HEK293 (cell line): ENCODE measurements around the gene C14orf93.

Source experiments
- CTCF ChIA-PET: fragments of 350-600 bp; formaldehyde crosslinking; extraction: SDS; loops from one replicate; lab custom pipeline; 2021; ENCODE audit warnings: antibody characterized with exemption; lab: Yijun Ruan, JAX
- POLR2A ChIA-PET: fragments of 300-600 bp; formaldehyde crosslinking; extraction: SDS; loops from one replicate; lab custom pipeline; 2020; ENCODE audit warnings: antibody characterized with exemption, inconsistent platforms; lab: Yijun Ruan, JAX
- H3K27ac ChIP-seq: fragments of 200-500 bp; sonication (Bioruptor generic); 2 replicates; pipeline ENCODE4 v1.5.1; 2014; ENCODE audit warnings: low read depth, low read length, control low read depth, inconsistent platforms; ENCODE audit errors: extremely low read depth
- H3K36me3 ChIP-seq, 2 experiments: fragments of 200-500 bp in 1 of 2; sonication (Bioruptor generic) in 1 of 2; 1 replicate in 1 of 2; 2 replicates in 1 of 2; pipeline ENCODE4 v1.5.1; 2014 to 2017; ENCODE audit warnings: inconsistent platforms in 2 of 2, low read length in 2 of 2; ENCODE audit not compliant: control insufficient read depth in 2 of 2, insufficient read depth in 1 of 2
- H3K4me1 ChIP-seq: fragments of 200-500 bp; sonication (Bioruptor generic); 2 replicates; pipeline ENCODE4 v1.5.1; 2014; ENCODE audit warnings: mild to moderate bottlenecking, low read length, inconsistent platforms; ENCODE audit not compliant: control insufficient read depth, insufficient read depth
- H3K4me3 ChIP-seq: 2 replicates; pipeline ENCODE4 v1.5.1; 2011; ENCODE audit warnings: low read depth, mild to moderate bottlenecking, control low read depth, low read length, moderate library complexity
- H3K9me3 ChIP-seq: fragments of 200-500 bp; sonication (Bioruptor generic); 2 replicates; pipeline ENCODE4 v1.5.1; 2014; ENCODE audit warnings: low read depth, low read length, inconsistent platforms; ENCODE audit not compliant: control insufficient read depth, insufficient read depth
- FEZF1 ChIP-seq: fragments of 450-650 bp; formaldehyde crosslinking; IDR thresholded peaks from 2 replicates; pipeline ENCODE4 v1.5.1; 2016; ENCODE audit warnings: missing biosample characterization, missing genetic modification characterization
- GLI4 ChIP-seq: fragments of 450-650 bp; formaldehyde crosslinking; IDR thresholded peaks from 2 replicates; pipeline ENCODE4 v1.5.1; 2016; ENCODE audit warnings: missing biosample characterization, missing genetic modification characterization
- GLIS2 ChIP-seq: fragments of 450-650 bp; formaldehyde crosslinking; IDR thresholded peaks from 2 replicates; pipeline ENCODE4 v1.5.1; 2016; ENCODE audit warnings: missing biosample characterization, missing genetic modification characterization
- KLF7 ChIP-seq: fragments of 450-650 bp; formaldehyde crosslinking; IDR thresholded peaks from 2 replicates; pipeline ENCODE4 v1.5.1; 2016; ENCODE audit warnings: missing biosample characterization, missing genetic modification characterization, borderline replicate concordance
- PRDM10 ChIP-seq: fragments of 450-650 bp; formaldehyde crosslinking; IDR thresholded peaks from 2 replicates; pipeline ENCODE4 v1.5.1; 2016; ENCODE audit warnings: missing biosample characterization, missing genetic modification characterization
- SP7 ChIP-seq: fragments of 450-650 bp; formaldehyde crosslinking; IDR thresholded peaks from 2 replicates; pipeline ENCODE4 v1.5.1; 2016; ENCODE audit warnings: missing biosample characterization, missing genetic modification characterization
- YY2 ChIP-seq: fragments of 450-650 bp; formaldehyde crosslinking; IDR thresholded peaks from 2 replicates; pipeline ENCODE4 v1.5.1; 2016; ENCODE audit warnings: missing biosample characterization, missing genetic modification characterization
- ZBTB20 ChIP-seq: fragments of 450-650 bp; formaldehyde crosslinking; IDR thresholded peaks from 2 replicates; pipeline ENCODE4 v1.5.1; 2016; ENCODE audit warnings: missing biosample characterization, missing genetic modification characterization
- ZFHX2 ChIP-seq: fragments of 450-650 bp; formaldehyde crosslinking; conservative IDR thresholded peaks from 2 replicates; pipeline ENCODE4 v1.5.1; 2016; ENCODE audit warnings: missing biosample characterization, missing genetic modification characterization
- ZFP3 ChIP-seq: fragments of 450-650 bp; formaldehyde crosslinking; IDR thresholded peaks from 2 replicates; pipeline ENCODE4 v1.5.1; 2016; ENCODE audit warnings: low read depth, missing biosample characterization, missing genetic modification characterization
- ZFP41 ChIP-seq: fragments of 450-650 bp; formaldehyde crosslinking; IDR thresholded peaks from 2 replicates; pipeline ENCODE4 v1.5.1; 2016; ENCODE audit warnings: missing biosample characterization, missing genetic modification characterization, borderline replicate concordance
- ZNF274 ChIP-seq, 2 experiments: fragments of 200-500 bp in 1 of 2; fragments of 450-650 bp in 1 of 2; sonication (Bioruptor generic) in 1 of 2; formaldehyde crosslinking in 1 of 2; IDR thresholded peaks; 2 replicates each; pipeline versions ENCODE4 v1.5.1 to v1.6.1; 2014 to 2016; ENCODE audit warnings: borderline replicate concordance in 1 of 2, inconsistent platforms in 1 of 2, low read length in 1 of 2, missing biosample characterization in 1 of 2, missing genetic modification characterization in 1 of 2
- ZNF335 ChIP-seq: fragments of 450-650 bp; formaldehyde crosslinking; conservative IDR thresholded peaks from 2 replicates; pipeline ENCODE4 v1.5.1; 2016; ENCODE audit warnings: missing biosample characterization, missing genetic modification characterization
- ZNF362 ChIP-seq: fragments of 450-650 bp; formaldehyde crosslinking; IDR thresholded peaks from 2 replicates; pipeline ENCODE4 v1.5.1; 2016; ENCODE audit warnings: missing biosample characterization, missing genetic modification characterization
- ZNF529 ChIP-seq: fragments of 450-650 bp; formaldehyde crosslinking; IDR thresholded peaks from 2 replicates; pipeline ENCODE4 v1.5.1; 2017; ENCODE audit warnings: missing genetic modification characterization, missing biosample characterization; ENCODE audit not compliant: insufficient replicate concordance
- ZNF530 ChIP-seq: fragments of 450-650 bp; formaldehyde crosslinking; IDR thresholded peaks from 2 replicates; pipeline ENCODE4 v1.5.1; 2016; ENCODE audit warnings: low read depth, missing biosample characterization, missing genetic modification characterization
- ZNF571 ChIP-seq: fragments of 450-650 bp; formaldehyde crosslinking; IDR thresholded peaks from 2 replicates; pipeline ENCODE4 v1.5.0; 2017; ENCODE audit warnings: missing biosample characterization, missing genetic modification characterization
- ZNF658 ChIP-seq: fragments of 450-650 bp; formaldehyde crosslinking; IDR thresholded peaks from 2 replicates; pipeline ENCODE4; 2016; ENCODE audit warnings: missing biosample characterization, missing genetic modification characterization
- ZNF792 ChIP-seq: fragments of 450-650 bp; formaldehyde crosslinking; IDR thresholded peaks from 2 replicates; pipeline ENCODE4 v1.5.1; 2016; ENCODE audit warnings: missing biosample characterization, missing genetic modification characterization
- ZNF830 ChIP-seq: fragments of 450-650 bp; IDR thresholded peaks from 2 replicates; pipeline ENCODE4 v1.5.0; 2018; ENCODE audit warnings: missing biosample characterization, missing genetic modification characterization, low read depth, mild to moderate bottlenecking, moderate library complexity
- ZSCAN18 ChIP-seq: fragments of 450-650 bp; formaldehyde crosslinking; IDR thresholded peaks from 2 replicates; pipeline ENCODE4 v1.5.1; 2016; ENCODE audit warnings: missing biosample characterization, missing genetic modification characterization
- TF ChIP-seq, protein P1 (sequence below): fragments of 450-650 bp; formaldehyde crosslinking; IDR thresholded peaks from 2 replicates; pipeline ENCODE4 v1.5.1; 2016; ENCODE audit warnings: missing biosample characterization, missing genetic modification characterization
- TF ChIP-seq, protein P2 (sequence below): fragments of 450-650 bp; formaldehyde crosslinking; IDR thresholded peaks from 2 replicates; pipeline ENCODE4 v1.5.1; 2016; ENCODE audit warnings: missing biosample characterization, missing genetic modification characterization, low read depth
- TF ChIP-seq, protein P3 (sequence below): fragments of 450-650 bp; formaldehyde crosslinking; IDR thresholded peaks from 2 replicates; pipeline ENCODE4 v1.5.1; 2017; ENCODE audit warnings: missing biosample characterization, missing genetic modification characterization
- TF ChIP-seq, protein P4 (sequence below): fragments of 450-650 bp; formaldehyde crosslinking; IDR thresholded peaks from 2 replicates; pipeline ENCODE4 v1.5.1; 2016; ENCODE audit warnings: missing biosample characterization, missing genetic modification characterization, borderline replicate concordance

Gene C14orf93

DNA sequence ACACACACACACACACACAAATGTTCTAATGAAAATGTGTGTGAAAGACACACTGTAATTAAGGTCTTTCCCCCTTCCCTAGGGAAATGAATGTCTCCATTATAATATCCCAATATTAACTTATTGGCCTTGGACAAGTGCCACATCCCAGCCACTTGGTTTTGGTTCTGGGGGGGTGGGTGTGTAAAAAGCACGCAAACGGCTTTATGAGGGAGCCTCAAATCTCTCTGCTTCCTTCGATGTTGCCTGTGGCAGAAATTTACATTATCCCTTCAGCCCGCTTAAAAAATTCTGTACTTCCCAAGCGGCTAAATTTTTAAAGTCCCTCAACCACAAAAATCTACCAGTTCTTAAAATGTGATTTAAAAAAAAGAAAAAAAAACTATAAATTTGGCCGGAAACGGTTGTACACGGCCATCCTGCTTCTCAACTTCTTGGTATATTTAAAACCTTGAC lies 432 bp downstream of the C14orf93 start:
- ChIA-PET POLR2A (interaction anchor here (1.1 kb wide), 1 partner anchor 50 kb away, joined by 5 read pairs; no protein-coding TSS in a partner anchor), CTCF (interaction anchor here (4.0 kb wide), 1 partner anchor 24 kb away, joined by 53 read pairs; no protein-coding TSS in a partner anchor)
- no peaks in the 10 kb centered on the region for H3K36me3 ChIP-seq
- H3K4me1 ChIP-seq = peaks cover 8% of the 10 kb centered on the region; the same call in 1 of the 2 replicates
- H3K4me3 ChIP-seq = peak overlapping the region; percentile 40
- no peaks in the 10 kb centered on the region for H3K9me3 ChIP-seq
- H3K27ac ChIP-seq = no peak overlapping the region
- no peak for TF ChIP-seq ZNF529 (tag by site-specific recombination)
- no peak for TF ChIP-seq ZNF830
- TF ChIP-seq ZNF792 = no peak
- TF ChIP-seq GLI4 (tag by site-specific recombination) = no peak
- no peak for TF ChIP-seq ZNF658 (tag by site-specific recombination)
- TF ChIP-seq ZNF335 (tag by site-specific recombination) = peak; percentile 65; the same call in 1 of the 2 replicates
- 0 out of 2 replicates have a peak, but pooled peaks have one; percentile 8 for TF ChIP-seq FEZF1 (tag by site-specific recombination)
- no peak for TF ChIP-seq ZFP41
- TF ChIP-seq ZSCAN18 (tag by site-specific recombination) = no peak
- TF ChIP-seq SP7 (tag by site-specific recombination) = peak; percentile 36; the same call in 1 of the 2 replicates
- TF ChIP-seq ZNF571 (tag by site-specific recombination) = no peak
- no peak for TF ChIP-seq KLF7
- TF ChIP-seq, protein P1, sequence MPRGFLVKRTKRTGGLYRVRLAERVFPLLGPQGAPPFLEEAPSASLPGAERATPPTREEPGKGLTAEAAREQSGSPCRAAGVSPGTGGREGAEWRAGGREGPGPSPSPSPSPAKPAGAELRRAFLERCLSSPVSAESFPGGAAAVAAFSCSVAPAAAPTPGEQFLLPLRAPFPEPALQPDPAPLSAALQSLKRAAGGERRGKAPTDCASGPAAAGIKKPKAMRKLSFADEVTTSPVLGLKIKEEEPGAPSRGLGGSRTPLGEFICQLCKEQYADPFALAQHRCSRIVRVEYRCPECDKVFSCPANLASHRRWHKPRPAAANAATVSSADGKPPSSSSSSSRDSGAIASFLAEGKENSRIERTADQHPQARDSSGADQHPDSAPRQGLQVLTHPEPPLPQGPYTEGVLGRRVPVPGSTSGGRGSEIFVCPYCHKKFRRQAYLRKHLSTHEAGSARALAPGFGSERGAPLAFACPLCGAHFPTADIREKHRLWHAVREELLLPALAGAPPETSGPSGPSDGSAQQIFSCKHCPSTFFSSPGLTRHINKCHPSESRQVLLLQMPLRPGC (tag by site-specific recombination) = no peak
- TF ChIP-seq PRDM10 (tag by site-specific recombination) = 0 out of 2 replicates have a peak, but pooled peaks have one; percentile 16
- TF ChIP-seq, protein P2, sequence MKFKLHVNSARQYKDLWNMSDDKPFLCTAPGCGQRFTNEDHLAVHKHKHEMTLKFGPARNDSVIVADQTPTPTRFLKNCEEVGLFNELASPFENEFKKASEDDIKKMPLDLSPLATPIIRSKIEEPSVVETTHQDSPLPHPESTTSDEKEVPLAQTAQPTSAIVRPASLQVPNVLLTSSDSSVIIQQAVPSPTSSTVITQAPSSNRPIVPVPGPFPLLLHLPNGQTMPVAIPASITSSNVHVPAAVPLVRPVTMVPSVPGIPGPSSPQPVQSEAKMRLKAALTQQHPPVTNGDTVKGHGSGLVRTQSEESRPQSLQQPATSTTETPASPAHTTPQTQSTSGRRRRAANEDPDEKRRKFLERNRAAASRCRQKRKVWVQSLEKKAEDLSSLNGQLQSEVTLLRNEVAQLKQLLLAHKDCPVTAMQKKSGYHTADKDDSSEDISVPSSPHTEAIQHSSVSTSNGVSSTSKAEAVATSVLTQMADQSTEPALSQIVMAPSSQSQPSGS (tag by site-specific recombination) = no peak
- TF ChIP-seq, protein P3, sequence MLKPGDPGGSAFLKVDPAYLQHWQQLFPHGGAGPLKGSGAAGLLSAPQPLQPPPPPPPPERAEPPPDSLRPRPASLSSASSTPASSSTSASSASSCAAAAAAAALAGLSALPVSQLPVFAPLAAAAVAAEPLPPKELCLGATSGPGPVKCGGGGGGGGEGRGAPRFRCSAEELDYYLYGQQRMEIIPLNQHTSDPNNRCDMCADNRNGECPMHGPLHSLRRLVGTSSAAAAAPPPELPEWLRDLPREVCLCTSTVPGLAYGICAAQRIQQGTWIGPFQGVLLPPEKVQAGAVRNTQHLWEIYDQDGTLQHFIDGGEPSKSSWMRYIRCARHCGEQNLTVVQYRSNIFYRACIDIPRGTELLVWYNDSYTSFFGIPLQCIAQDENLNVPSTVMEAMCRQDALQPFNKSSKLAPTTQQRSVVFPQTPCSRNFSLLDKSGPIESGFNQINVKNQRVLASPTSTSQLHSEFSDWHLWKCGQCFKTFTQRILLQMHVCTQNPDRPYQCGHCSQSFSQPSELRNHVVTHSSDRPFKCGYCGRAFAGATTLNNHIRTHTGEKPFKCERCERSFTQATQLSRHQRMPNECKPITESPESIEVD (tag by site-specific recombination) = no peak
- no peak for TF ChIP-seq ZFHX2
- no peak for TF ChIP-seq GLIS2
- TF ChIP-seq ZNF362 (tag by site-specific recombination) = peak; percentile 92
- no peak for TF ChIP-seq YY2 (tag by site-specific recombination)
- no peak for TF ChIP-seq ZNF530
- TF ChIP-seq, protein P4, sequence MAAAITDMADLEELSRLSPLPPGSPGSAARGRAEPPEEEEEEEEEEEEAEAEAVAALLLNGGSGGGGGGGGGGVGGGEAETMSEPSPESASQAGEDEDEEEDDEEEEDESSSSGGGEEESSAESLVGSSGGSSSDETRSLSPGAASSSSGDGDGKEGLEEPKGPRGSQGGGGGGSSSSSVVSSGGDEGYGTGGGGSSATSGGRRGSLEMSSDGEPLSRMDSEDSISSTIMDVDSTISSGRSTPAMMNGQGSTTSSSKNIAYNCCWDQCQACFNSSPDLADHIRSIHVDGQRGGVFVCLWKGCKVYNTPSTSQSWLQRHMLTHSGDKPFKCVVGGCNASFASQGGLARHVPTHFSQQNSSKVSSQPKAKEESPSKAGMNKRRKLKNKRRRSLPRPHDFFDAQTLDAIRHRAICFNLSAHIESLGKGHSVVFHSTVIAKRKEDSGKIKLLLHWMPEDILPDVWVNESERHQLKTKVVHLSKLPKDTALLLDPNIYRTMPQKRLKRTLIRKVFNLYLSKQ (tag by site-specific recombination) = no peak
- no peak for TF ChIP-seq ZNF274 (IDR thresholded peaks at IDR 0.05; ENCODE audit: low read length)
- TF ChIP-seq ZNF274 (tag by site-specific recombination; IDR thresholded peaks at IDR 0.05; ENCODE audit: borderline replicate concordance) = no peak
- TF ChIP-seq ZBTB20 (tag by site-specific recombination) = no peak
- TF ChIP-seq ZFP3 (tag by site-specific recombination) = no peak
